GM19240 (cell line): Measurements from ENCODE around the gene AKT3.
"Not testable (repeated sequence)": the region's sequence is repeated elsewhere in the genome, so short reads cannot be mapped to it uniquely, and the experiment has no call there.

Source experiments
- DNase-seq: peaks from one replicate; pipeline ENCODE4 v3.0.0; 2011; ENCODE audit warnings: low spot score; ENCODE audit not compliant: insufficient read length

The AKT3 gene

DNA sequence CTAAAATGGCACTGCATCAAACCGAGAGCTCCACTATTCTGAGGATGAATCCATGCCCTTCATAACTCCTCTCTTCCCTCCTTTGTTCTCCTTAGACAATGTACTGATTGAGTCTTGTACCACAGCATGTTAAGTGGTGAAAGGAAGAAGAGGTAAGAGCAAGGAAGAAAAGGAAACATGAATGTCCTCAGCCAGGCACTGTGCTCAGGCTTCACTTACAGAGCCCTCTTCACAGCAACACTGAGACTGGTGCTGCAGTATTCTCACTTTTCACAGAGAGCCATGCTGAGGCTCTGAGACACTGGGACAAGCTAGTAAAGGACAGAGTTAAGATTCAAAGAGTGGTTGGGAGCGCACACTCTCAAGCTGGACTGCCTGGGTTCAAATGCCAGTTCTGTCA is 143.5 kb downstream of the AKT3 start:
- DNase-seq, result no peak

DNA sequence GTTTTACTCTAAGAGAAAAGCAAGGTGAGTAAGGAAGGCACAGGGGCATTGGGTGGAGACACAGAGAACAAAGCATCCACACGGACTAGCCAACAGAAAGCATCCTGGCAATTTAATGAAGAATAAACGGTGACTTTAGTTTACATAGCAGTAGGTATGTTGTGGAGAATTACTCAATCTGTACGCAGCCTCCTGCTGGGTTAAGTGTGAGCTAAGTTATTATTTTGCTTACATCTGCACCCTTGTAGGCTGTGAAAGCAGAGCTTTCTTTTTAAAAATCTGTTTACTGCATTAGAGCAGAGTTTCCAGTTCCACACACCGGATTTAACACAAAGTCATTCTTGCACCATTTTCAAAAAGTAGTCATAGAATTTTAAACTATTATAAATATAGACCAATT is 144.5 kb downstream of the AKT3 start:
- no peak for DNase-seq

DNA sequence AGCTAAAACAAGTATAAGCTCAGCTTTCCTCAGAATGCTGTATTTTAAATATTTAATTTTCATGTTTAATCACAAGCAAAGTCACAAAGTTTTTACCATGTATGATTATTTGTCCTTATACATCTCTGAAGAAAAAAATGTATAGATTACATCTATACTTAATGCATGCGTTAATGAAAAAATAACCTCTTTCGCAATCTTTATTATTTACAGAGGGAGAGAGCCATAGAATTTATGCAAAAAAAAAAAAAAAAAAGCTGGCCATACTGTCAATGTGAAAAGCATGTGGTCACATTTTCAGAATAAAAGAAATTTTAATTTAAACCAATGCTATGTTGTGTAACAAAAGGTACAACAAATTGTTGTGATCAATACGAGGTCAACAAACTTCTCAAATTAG is 148.2 kb downstream of the AKT3 start:
- no peak for DNase-seq

GRCh38 chr1:243693800-243694199 is 156.2 kb downstream of the AKT3 start:
- DNase-seq, result no peak

- DNase-seq, result no peak
These were observed 163.9 kb downstream of the AKT3 start for GRCh38 chr1:243686159-243686558.

DNA sequence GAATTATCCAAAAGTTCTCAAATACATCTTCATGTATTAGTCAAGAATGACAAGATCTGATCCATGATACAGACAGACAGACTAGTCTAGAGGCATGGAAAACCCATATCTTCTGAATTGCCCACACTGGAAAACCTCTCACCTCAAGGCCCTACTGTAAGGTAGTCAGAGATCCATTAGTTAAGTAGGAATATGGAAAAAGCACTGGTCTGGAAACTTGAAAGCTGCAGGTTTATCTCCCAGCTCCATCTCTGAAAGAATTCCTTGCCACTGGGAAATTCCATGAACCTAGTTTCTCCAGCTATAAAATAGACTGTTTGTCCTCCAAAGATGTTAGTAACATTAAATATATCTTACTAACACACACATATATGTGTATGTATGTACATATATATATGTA is 169.2 kb downstream of the AKT3 start:
- no peak for DNase-seq

- DNase-seq, result no peak
These were observed 177.4 kb downstream of the AKT3 start for GRCh38 chr1:243672539-243673074.

GRCh38 chr1:243667591-243667990 is 182.5 kb downstream of the AKT3 start:
- peak; percentile 7 for DNase-seq

DNA sequence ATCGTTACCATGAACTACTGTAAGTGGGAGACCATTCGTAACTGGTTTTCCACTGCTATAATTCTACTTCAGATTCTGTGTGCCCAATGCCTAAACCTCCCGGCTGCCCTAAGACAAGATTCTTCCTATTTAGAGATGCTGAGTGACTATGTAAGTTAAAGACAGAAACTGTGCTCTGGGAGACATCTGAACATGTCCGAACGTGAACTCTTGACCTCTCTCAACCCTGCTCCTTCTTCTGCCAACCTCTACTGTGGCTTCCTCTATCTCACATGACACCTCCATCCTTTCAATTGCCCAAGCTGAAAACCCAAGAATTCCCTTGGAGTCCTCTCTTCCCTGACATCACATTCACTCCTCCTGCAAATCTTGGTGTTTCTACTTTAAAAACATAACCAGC is 182.9 kb downstream of the AKT3 start:
- DNase-seq, result no peak

DNA sequence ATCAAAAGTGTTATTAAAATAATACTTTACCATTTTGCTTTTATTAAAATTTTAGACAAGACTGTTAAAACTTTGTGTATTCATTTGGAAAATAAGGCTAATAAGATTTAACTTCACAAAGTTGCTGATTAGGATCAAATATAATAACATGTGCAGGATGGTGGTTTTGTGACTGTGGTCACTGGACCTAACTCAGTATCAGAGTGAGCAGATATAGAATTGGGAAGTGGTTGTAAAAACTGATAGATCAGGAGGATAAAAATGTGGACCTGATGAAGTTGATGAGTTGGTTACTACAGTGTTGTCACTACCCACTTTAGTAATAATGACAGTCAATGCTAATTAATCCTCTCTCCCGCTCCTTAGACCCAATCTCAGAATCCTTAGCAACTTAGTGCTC is 186.4 kb downstream of the AKT3 start:
- no peak for DNase-seq

DNA sequence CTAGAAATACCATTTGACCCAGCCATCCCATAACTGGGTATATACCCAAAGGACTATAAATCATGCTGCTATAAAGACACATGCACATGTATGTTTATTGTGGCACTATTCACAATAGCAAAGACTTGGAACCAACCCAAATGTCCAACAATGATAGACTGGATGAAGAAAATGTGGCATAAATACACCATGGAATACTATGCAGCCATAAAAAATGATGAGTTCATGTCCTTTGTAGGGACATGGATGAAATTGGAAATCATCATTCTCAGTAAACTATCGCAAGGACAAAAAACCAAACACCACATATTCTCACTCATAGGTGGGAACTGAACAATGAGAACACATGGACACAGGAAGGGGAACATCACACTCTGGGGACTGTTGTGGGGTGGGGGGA is 187.9 kb downstream of the AKT3 start:
- not testable (repeated sequence) for DNase-seq

DNA sequence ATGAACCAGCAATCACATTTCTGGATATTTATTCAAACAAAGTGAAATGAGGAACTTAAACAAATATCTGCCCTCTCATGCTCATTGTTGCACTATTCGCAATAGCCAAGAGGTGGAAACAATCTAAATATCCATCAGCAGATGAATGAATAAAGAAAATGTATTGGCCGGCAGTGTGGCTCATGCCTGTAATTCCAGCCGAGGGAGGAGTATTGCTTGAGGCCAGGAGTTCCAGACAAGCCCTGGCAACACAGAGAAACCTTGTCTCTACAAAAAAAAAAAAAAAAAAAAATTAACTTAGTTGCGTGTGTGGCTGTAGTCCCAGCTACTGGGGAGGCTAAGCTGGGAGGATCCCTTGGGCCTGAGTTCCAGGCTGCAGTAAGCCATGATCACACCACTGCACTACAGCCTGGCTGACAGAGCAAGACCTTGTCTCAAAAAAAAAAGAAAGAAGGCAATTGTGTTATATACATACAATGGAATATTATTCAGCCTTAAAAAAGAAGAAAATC is 191.4 kb downstream of the AKT3 start:
- DNase-seq, result no peak

DNA sequence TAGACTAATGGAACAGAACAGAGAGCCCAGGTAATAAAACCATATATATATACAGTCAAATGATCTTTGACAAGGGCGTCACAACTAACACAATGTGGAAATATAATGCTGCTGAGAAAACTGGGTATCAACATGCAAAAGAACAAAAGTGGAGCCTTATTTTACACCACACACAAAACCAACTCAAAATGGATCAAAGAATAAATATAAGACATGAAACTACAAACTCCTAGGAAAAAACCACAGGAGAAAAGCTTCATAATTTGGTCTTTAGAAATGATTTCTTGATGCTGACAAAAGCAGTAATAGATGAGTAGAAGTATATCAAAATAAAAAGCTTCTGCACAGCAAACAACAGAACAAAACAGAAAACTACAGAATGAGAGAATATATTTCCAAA is 192.2 kb downstream of the AKT3 start:
- no peak for DNase-seq

GRCh38 chr1:243649530-243649929 is 200.5 kb downstream of the AKT3 start:
- not testable (repeated sequence) for DNase-seq

GRCh38 chr1:243646841-243647240 is 203.2 kb downstream of the AKT3 start:
- DNase-seq, result no peak

DNA sequence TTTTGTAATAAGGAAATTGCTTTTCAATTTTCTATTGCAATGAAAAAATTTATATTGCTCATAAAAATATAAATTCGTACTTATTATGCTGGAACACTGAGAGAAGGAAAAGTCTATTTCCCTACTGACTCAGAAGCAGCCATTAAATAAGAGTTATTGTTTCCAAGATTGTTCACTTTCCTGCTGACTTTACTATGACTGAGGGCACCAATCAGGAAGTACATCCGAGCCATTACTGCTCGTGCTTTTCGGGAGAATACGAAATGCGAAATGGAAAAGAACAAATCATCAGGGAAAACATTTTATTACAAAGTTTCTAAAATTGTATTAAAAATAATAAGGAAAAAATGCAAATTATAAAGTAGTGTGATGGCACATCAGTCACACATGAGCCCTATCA is 204.8 kb downstream of the AKT3 start:
- DNase-seq, result no peak

GRCh38 chr1:243642936-243643335 is 207.1 kb downstream of the AKT3 start:
- no peak for DNase-seq

- DNase-seq, result no peak
These were observed 210.9 kb downstream of the AKT3 start for GRCh38 chr1:243639027-243639658.

- DNase-seq, result no peak
These were observed 211.9 kb downstream of the AKT3 start for GRCh38 chr1:243638186-243638585.

DNA sequence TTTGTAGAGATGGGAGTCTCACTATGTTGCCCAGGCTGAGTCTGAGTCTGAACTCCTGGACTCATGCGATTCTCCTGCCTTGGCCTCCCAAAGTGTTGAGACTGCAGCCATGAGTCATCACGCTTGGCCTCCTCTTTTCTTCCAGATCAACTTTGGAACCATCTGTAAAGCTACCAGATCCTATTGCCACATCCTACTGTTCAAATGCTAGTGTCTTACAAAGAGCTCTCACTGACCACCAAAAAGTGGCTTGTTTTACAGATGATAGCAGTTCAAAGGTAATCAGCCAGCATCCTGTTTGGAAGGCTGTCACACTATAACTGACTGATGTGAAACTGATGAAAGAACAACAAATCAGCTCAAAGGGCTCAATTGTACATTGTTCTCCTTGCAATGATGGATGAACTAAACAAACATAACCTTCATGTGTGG is 221.6 kb downstream of the AKT3 start:
- DNase-seq, result no peak

DNA sequence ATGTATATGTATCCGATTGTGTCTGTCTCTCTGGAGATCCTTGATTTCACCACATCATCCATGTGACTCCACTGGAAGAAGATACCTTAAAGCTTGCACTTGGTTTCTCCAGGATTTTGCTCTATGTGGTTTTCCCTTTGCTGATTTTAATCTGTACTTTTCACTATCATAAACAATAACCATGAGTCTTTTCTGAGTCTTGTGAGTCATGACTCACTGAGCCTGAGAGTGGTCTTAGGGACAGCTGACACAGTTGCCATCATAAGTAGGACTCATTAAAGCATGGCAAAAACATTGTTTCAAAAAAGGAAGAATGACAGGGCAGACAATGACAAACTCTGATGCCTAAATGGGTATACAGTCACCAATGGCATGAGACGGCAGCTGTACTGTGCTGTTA is 226.2 kb downstream of the AKT3 start:
- no peak for DNase-seq

GRCh38 chr1:243621973-243622372 is 228.1 kb downstream of the AKT3 start:
- DNase-seq, result no peak

DNA sequence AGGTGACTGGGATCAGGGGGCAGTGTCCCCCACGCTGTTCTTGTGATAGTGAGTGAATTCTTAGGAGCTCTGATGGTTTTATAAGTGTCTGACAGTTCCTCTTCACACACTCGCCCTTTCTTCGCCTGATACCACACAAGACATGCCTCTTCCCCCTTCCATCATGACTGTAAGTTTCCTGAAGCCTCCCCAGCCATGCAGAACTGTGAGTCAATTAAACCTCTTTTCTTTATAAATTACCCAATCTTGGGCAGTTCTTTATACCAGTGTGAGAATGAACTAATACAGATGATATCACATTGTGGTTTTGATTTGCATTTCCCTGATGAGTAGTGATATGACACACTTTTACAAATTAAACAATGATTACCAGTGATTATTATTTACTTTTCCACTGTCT is 229.9 kb downstream of the AKT3 start:
- DNase-seq, result no peak
